ENCODE results near the gene PPP1R27.
A peak's percentile ranks its signal among the peaks of the same experiment; 100 is the strongest.

Gene PPP1R27

GRCh38 chr17:81822312-81822637 lies 12.6 kb downstream of the PPP1R27 start:
- DNase-seq (ENCODE audit: low spot score), result no peak
- FAIRE-seq, result no peak

DNA sequence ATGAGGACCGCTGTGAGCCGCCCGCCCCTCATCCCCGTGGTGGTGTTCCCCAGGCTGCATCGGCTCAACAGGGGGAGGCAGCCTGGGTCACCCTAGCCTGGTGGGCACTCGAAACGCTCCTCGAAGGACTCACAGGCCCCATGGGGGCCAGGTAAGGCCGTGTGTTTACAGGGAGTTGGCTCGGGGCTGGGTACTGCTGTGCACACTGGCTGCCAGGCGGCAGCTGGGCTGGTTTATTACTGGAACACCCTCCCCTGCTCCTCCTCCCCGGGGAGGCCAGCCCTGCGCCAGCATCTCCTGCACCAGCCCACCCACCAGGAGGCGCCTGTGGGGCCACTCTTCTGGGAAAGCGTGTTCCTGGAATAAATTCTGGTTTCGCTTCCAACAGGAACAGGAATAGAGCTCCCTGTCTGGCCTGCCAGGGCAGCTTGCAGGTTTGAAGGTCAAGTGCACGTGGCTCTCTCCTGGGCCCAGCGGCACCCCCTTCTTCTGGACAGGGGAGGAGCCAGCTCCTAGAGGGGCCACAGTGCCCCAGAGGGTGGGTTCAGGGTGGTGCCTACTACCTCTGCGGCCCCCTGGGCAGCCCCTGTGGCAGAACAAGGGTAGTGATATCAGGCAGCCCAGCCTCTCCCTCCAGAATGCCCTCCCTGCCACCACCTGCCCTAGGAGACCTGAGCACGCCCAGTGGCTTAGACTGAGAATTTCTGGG lies 13.1 kb downstream of the PPP1R27 start:
- no peak for FAIRE-seq
- peak; percentile 66 for DNase-seq (ENCODE audit: low spot score)

- FAIRE-seq (no peak), DNase-seq (ENCODE audit: low spot score) (no peak)
Measured at GRCh38 chr17:81821147-81821546, 13.7 kb downstream of the PPP1R27 start.

- no peak for FAIRE-seq
- DNase-seq (ENCODE audit: low spot score), result no peak
Measured at GRCh38 chr17:81819708-81820107, 15.1 kb downstream of the PPP1R27 start.

DNA sequence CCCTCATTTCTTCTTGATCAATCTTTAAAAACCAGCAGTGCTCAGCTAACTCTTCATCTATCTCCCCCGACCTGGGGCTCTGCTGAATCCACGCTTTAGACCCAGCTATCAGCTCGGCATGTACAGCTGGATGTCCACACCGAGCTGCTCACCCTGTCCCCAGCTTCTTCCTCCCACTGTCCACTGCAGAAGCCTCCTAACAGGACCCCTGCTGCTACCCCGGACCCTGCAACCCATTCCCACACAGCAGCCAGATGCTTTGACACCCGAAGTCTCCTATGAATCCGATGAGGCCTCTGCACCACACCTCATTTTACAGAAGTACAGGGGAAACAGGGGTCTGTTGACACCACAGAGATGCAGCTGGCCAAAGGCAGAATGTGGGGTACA lies 17.1 kb downstream of the PPP1R27 start:
- DNase-seq (ENCODE audit: low spot score), result no peak
- no peak for FAIRE-seq

DNA sequence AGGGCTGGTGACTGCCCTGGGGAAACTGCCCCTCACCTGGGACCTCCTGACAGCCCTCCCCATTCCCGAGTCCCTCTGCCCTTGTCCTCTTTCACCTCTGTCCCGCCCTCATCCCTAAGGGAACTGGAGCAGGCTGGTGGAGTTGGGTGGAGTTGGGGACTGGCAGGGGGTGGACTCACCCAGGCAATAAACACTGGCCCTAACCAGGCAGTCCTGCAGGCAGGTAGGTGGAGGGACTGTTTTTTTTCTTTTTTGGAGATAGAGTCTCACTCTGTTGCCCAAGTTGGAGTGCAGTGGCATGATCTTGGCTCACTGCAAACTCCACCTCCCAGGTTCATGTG lies 19.2 kb downstream of the PPP1R27 start:
- no peak for FAIRE-seq

GRCh38 chr17:81814748-81815645 lies 19.9 kb downstream of the PPP1R27 start:
- DNase-seq (ENCODE audit: low spot score) (no peak), FAIRE-seq (peak; percentile 35)

More for the DNA sequence above, 19.2 kb downstream of the PPP1R27 start:
- no peak for DNase-seq (ENCODE audit: low spot score)

DNA sequence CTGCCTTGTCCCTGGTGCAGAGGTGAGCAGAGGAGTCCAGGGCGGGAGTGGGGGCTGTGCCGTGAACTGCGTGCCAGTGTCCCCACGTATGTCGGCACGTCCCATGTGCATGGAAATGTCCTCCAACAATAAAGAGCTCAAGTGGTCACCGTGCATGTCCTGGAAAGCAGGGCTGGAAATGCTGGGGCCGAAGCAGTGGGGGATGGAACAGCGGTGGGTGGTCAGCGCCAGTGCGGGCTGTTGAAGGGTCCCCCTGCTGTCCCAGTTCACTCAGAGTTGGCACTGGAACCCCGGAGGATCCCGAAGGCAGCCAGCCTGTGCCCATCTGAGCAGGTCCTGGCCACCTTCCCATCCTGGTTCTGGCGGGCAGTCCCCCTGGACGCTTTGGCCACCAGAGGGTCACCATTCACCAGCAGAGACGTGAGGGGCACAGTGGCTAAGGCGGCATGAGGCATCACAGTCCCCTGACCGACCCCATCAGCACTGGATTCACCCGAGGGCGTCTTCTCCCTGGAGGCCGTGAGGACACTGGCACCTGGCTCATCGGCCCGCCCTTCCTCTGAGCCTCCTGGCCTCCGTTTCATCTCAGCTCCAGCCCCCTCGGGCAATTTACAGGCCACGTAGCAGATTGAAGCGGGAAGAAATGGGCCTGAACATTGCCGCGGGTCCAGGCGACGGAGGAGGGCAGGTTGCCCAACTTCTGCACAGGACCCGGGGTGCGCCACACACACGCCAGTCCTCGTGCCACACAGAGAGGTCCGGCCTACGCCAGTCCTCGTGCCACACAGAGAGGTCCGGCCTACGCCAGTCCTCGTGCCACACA lies 20.8 kb downstream of the PPP1R27 start:
- FAIRE-seq (peak; percentile 74), DNase-seq (ENCODE audit: low spot score) (no peak)

- FAIRE-seq, result no peak
- no peak for DNase-seq (ENCODE audit: low spot score)
Measured at GRCh38 chr17:81813371-81813684, 21.5 kb downstream of the PPP1R27 start.

DNA sequence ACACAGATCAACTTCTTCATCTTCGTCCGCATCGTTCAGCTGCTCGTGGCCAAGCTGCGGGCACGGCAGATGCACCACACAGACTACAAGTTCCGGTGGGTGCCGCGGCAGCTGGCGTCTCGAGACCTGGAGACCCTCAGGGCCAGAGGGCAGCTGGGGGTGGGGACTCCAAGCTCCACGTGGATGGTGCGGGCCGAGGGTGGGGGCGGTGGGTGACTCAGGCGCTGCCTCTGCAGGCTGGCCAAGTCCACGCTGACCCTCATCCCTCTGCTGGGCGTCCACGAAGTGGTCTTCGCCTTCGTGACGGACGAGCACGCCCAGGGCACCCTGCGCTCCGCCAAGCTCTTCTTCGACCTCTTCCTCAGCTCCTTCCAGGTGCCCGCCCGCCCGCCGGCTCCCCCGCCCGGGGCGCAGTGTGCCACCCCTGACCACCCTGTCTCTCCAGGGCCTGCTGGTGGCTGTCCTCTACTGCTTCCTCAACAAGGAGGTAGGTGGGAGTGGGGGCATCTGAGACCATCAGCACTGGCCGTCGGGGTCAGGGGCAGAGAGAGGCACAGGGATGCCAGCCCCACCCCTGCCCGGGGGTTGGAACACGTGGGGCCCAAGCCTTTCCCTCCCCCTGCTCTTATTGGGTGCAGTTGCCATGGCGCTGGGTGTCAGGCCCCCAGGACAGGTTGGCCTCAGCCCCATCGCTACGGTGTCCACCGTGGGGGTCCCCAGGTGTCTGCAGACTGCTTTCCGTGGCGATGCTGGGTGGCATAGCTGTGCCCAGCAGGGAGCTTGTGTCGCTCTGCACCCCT lies 22.1 kb downstream of the PPP1R27 start:
- no peak for DNase-seq (ENCODE audit: low spot score)
- FAIRE-seq, result peak; percentile 53

DNA sequence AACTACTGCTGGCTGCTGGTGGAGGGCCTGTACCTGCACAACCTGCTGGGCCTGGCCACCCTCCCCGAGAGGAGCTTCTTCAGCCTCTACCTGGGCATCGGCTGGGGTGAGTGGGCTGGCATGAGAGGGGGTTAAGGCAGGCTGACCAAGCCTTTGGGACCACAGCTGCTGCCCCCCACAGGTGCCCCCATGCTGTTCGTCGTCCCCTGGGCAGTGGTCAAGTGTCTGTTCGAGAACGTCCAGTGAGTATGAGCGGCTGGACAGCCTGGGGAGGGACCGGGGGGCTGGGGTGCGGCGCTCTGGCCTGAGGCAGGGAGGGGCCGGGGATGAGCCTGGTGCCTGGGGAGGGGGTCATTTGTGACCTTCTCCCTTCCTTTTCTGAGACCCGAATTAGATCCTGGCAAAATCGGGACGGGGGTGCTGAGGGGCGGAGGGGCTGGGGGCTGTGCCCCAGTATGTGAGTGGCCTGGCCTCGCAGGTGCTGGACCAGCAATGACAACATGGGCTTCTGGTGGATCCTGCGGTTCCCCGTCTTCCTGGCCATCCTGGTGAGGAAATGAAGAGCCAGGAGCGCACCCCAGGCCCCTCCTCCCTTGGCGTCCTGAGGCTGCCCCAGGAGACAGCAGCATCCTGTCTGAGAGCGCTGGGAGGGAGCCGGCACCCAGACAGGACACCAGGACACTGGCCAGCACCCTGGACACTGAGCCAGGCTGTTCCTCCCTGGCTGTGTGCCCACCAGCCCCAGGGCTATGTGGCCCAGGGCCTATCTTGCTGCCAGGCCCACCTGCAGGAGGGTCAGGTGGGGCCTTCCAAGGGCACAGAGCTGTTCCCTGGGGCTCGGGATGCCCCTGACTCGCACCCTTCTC lies 22.9 kb downstream of the PPP1R27 start:
- FAIRE-seq, result no peak
- no peak for DNase-seq (ENCODE audit: low spot score)

DNA sequence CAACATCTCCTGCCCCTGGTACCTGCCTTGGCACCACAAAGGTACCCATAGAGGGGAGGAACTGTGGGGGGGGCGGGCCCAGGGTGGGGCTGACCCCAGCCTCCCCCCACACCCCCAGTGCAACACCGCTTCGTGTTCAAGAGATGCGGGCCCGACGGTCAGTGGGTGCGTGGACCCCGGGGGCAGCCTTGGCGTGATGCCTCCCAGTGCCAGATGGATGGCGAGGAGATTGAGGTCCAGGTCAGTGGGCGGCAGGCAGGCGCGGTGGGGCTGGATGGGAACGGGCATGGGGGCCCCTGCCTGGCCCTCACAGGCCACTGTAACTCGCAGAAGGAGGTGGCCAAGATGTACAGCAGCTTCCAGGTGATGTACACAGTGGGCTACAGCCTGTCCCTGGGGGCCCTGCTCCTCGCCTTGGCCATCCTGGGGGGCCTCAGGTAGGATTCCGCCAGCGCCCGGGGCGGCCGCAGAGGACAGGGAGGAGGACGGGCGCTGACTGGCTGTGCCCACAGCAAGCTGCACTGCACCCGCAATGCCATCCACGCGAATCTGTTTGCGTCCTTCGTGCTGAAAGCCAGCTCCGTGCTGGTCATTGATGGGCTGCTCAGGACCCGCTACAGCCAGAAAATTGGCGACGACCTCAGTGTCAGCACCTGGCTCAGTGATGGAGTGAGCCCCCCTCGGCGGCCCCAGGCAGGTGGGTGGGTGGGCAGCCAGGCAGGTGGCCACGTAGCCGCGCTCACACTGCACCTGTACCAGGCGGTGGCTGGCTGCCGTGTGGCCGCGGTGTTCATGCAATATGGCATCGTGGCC lies 23.8 kb downstream of the PPP1R27 start:
- DNase-seq (ENCODE audit: low spot score) (no peak), FAIRE-seq (peak; percentile 9)

DNA sequence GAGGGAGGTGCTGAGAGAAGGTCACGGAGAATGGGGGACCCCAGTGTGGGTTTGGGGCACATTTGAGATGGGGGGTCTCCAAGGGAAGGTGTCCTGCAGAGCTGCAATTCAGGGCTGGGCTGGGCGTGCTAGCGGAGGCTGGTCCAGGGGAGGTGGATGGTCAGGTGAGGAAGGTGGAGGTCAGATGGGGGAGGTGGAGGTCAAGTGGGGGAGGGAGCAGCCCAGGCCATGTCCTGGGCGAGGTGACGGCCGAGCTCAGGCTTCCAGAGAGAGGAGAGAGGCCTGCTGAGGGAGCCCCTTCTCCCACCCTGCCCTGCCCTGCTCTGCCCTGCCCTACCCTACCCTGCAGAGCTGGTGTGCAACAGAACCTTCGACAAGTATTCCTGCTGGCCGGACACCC lies 24.4 kb downstream of the PPP1R27 start:
- FAIRE-seq, result peak; percentile 37
- DNase-seq (ENCODE audit: low spot score), result no peak

- FAIRE-seq (no peak), DNase-seq (ENCODE audit: low spot score) (no peak)
Measured at GRCh38 chr17:81809556-81809998, 25.3 kb downstream of the PPP1R27 start.

GRCh38 chr17:81808778-81809555 lies 25.9 kb downstream of the PPP1R27 start:
- DNase-seq (ENCODE audit: low spot score) (no peak), FAIRE-seq (peak; percentile 99)

DNA sequence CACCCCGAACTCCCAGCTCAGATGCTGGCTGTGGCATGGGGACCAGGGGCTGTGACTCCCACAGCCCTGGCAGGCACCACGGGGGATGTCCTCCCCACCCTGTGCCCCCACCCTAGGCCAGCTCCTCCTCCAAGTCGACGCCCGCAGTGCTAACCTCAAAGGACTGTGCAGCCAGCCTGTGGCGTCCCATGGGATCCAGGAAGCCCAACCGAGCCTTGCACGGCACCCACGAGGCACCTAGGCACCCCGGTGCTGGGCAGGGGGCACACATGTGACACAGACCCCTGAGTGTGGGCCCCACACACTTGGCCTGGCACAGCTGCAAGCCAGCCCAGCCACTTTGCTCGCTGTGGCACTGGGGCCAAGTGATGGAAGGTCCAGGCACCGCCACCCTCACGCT lies 27.0 kb downstream of the PPP1R27 start:
- FAIRE-seq, result no peak

GRCh38 chr17:81807210-81807719 lies 27.6 kb downstream of the PPP1R27 start:
- peak; percentile 30 for FAIRE-seq

More for the DNA sequence above, 27.0 kb downstream of the PPP1R27 start:
- no peak for DNase-seq (ENCODE audit: low spot score)

DNA sequence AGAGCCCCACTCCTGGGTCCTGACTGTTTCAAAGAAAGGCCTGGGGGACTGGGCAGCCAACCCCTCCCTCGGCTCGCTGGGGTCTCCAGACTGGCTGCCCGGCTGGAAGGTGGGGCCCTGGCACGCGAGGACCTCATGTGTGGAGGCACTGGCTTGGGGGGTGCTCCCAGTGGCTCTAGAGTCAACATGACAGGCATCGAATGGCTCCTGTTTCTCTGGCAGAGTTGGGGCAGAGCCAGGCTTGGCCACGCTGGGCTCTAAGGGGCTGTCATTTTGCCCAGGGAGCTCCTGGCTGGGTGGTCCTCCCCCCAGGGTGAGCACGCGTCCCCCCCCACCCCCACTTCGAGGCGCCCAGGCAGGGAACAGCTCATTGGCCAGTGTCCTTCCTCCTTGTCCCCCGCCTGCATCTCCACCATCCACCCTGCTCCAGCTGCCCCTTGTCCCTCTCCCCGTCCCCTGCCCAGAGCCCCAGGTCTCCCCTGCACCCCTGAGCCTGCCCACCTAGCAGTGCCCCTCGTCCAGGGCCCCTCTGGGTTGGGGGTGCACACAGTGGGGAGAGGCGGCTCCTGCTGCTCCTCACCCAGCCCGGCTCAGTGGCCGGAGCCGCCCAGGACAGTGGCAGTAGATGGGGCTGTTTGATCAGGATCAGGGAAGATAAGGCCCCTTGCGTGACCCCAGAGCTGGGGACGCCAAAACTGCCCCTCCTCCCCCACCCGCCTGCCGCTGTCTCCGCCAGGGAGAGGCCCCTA lies 28.2 kb downstream of the PPP1R27 start:
- no peak for FAIRE-seq
- no peak for DNase-seq (ENCODE audit: low spot score)

More at GRCh38 chr17:81807210-81807719, 27.6 kb downstream of the PPP1R27 start:
- no peak for DNase-seq (ENCODE audit: low spot score)

All from urothelium cell line (cell line).